NB4 (cell line): Measurements from ENCODE around the gene CLEC16A.
"Not testable (repeated sequence)": the region's sequence is repeated elsewhere in the genome, so short reads cannot be mapped to it uniquely, and the experiment has no call there.

Experiments
- CTCF ChIP-seq: IDR thresholded peaks from one replicate; pipeline ENCODE4 v1.5.1; 2012; ENCODE audit warnings: low read depth, low read length
- MAX ChIP-seq: IDR thresholded peaks from 2 replicates; pipeline ENCODE4 v1.6.1; 2011; ENCODE audit warnings: low read depth, low read length
- POLR2A ChIP-seq: IDR thresholded peaks from 2 replicates; pipeline ENCODE4 v1.6.1; 2011; ENCODE audit warnings: mild to moderate bottlenecking; ENCODE audit not compliant: insufficient read length; ENCODE audit errors: extremely low read depth

GRCh38 chr16:10966559-10966958, 22.2 kb downstream of the CLEC16A start:
- TF ChIP-seq CTCF, POLR2A, MAX: not testable (repeated sequence)
